Colonic mucosa (tissue), 4 donors: ENCODE measurements around the gene PRIMA1. TPM values are rescaled to one million over a fixed set of nuclear protein-coding genes. Genes with fewer than 3 reads are reported as not detected.
A peak's percentile ranks its signal among the peaks of the same experiment; 100 is the strongest.

Source experiments
- DNase-seq: peaks from one replicate; pipeline ENCODE4 v3.0.0-alpha.2; 2020
- H3K27ac ChIP-seq: fragments of 200-600 bp; one replicate; pipeline ENCODE4 v1.8.0; 2021
- H3K27me3 ChIP-seq: fragments of 200-600 bp; one replicate; pipeline ENCODE4 v1.8.0; 2021
- H3K36me3 ChIP-seq: fragments of 200-600 bp; one replicate; pipeline ENCODE4 v1.8.0; 2021
- H3K4me1 ChIP-seq: fragments of 200-600 bp; one replicate; pipeline ENCODE4 v1.8.0; 2021; ENCODE audit warnings: mild to moderate bottlenecking
- H3K4me3 ChIP-seq: fragments of 200-600 bp; one replicate; pipeline ENCODE4 v1.8.0; 2021
- H3K9ac ChIP-seq, 2 donors: one replicate each; pipeline ENCODE4 v1.7.0; 2013; ENCODE audit warnings: control low read depth in 2 of 2, low read depth in 2 of 2, low read length in 2 of 2
- H3K9me3 ChIP-seq: fragments of 200-600 bp; one replicate; pipeline ENCODE4 v1.8.0; 2021
- intact Hi-C: fragments of 100-400 bp; cut with DNase I; formaldehyde crosslinking; loops from one replicate; pipeline ENCODE4 v1.14.1; 2022
- total RNA-seq, 2 donors: library from RNA; stranded (reverse); fragmentation: NEBNext Ultra II Directional in 1 of 2; extraction: Animal tissue kit (Norgen Biotek cat#: 25700) in 1 of 2; gene quantifications; one replicate each; pipeline ENCODE4 v1.2.1, GENCODE V29; 2021
- TF ChIP-seq, protein P1 (sequence below): fragments of 200-600 bp; IDR thresholded peaks from one replicate; pipeline ENCODE4 v1.8.0; 2022; ENCODE audit warnings: antibody characterized with exemption, mild to moderate bottlenecking
- donor health status: healthy.
- donor health status: DM: no; HTN: no; CAD: no.
- donor health status: DM: no; HTN: no; CAD: no.

The PRIMA1 gene
- total RNA-seq, 2 donors from 2014 or later = 1.2 to 4.4 TPM

DNA sequence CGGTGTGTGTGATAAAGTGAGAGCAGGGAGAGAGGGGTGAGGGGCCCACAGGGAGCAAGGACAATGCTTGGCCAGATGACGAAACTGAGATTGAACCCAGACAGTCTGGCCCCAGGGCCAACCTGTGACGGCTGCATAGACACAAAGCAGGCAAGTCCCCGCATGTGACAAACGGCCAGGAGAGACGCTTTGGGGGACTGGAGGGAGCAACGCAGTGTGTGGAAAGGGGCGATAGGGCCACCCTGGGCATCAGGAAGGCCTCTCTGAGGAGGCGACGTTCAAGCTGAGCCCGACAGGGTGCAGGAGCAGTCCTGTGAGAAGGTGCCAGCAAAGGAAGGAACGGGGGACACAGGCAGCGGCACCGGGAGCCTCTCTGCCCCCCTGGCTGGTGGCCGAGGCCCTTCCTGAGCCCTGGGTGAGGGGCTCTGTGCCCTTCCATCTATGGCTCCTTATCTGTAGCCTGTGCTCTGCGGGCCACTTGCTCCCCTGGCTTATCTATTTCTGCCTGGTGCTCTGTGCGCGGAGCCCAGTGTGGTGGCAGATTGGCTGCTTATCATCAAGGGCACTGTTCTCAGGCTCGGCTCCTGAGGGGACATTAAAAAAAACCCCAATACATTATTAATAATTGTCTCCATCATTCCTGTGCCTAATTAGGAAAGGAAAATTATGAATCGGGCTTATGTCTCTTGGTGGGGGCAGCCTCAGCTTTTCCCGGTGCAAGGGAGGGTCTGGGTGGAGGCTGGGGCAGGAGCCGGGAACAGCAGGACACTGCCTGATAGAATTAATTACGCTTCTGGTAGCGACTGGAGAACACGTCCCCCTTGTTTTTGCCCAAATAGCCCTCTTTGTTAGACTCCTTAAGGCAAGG, 39.8 kb downstream of the PRIMA1 start:
- TF ChIP-seq, protein P1, sequence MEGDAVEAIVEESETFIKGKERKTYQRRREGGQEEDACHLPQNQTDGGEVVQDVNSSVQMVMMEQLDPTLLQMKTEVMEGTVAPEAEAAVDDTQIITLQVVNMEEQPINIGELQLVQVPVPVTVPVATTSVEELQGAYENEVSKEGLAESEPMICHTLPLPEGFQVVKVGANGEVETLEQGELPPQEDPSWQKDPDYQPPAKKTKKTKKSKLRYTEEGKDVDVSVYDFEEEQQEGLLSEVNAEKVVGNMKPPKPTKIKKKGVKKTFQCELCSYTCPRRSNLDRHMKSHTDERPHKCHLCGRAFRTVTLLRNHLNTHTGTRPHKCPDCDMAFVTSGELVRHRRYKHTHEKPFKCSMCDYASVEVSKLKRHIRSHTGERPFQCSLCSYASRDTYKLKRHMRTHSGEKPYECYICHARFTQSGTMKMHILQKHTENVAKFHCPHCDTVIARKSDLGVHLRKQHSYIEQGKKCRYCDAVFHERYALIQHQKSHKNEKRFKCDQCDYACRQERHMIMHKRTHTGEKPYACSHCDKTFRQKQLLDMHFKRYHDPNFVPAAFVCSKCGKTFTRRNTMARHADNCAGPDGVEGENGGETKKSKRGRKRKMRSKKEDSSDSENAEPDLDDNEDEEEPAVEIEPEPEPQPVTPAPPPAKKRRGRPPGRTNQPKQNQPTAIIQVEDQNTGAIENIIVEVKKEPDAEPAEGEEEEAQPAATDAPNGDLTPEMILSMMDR = no peak
- no peaks in the 10 kb centered on the region for H3K27me3 ChIP-seq
- no peak for DNase-seq
- intact Hi-C loops = no loop called here
- H3K9me3 ChIP-seq = no peaks in the 10 kb centered on the region
- no peaks in the 10 kb centered on the region for H3K4me1 ChIP-seq
- H3K4me3 ChIP-seq = no peak overlapping the region
- H3K9ac ChIP-seq = peak overlapping the region in 1 of 2 donors; percentile 2
- no peak overlapping the region for H3K27ac ChIP-seq
- H3K36me3 ChIP-seq = no peaks in the 10 kb centered on the region

DNA sequence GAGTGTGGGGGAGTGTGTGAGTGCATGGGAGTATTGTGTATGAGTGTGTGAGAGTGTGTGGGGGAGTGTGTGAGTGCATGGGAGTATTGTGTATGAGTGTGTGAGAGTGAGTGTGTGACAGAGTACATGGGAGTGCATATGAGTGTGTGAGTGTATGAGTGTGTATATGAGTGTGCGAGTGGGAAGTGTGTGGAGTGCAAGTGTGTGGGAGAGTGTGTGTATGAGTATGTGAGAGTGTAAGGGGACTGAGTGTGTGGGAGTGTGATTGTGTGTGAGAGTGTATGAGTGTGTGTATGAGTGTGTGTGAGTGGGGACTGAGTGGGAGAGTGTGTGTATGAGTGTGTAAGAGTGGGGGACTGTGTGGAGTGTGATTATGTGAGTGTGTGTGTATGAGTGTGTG, 40.7 kb downstream of the PRIMA1 start:
- Histone ChIP-seq H3K4me1 (no peaks in the 10 kb centered on the region), H3K27ac (no peak overlapping the region), H3K36me3 (no peaks in the 10 kb centered on the region), H3K9ac (no peak overlapping the region), H3K9me3 (no peaks in the 10 kb centered on the region), H3K27me3 (no peaks in the 10 kb centered on the region), H3K4me3 (no peak overlapping the region)
- intact Hi-C loops = no loop called here
- TF ChIP-seq, protein P1 = no peak
- no peak for DNase-seq

DNA sequence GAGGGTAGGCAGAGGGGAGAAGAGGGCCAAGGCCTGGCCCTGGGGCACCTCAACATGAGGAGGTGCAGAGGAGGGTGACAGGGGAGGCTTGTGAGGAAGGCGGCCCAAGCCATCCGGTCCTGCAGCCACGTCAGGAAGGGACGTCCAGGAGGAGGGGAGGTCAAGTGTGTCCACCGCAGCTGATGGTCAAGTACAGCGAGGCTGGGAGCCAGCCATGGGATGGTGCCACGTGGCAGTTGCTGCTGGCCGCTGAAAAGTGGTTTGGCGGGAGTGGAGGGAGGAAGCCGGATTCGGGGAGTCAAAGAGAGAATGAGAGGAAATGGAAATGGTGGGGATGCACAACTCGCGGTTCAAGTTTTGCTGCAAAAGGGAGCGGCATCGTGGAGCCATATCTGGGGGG, 41.2 kb downstream of the PRIMA1 start:
- no peak overlapping the region for H3K9ac ChIP-seq

GRCh38 chr14:93745603-93746273, 42.5 kb downstream of the PRIMA1 start:
- Histone ChIP-seq H3K36me3 (no peaks in the 10 kb centered on the region), H3K27me3 (no peaks in the 10 kb centered on the region), H3K9ac (no peak overlapping the region), H3K4me3 (no peak overlapping the region), H3K4me1 (no peaks in the 10 kb centered on the region), H3K9me3 (no peaks in the 10 kb centered on the region), H3K27ac (no peak overlapping the region)
- TF ChIP-seq, protein P1 = no peak
- intact Hi-C loops = no loop called here
- DNase-seq = no peak

More for the DNA sequence above, 41.2 kb downstream of the PRIMA1 start:
- Histone ChIP-seq H3K9me3 (no peaks in the 10 kb centered on the region), H3K4me1 (no peaks in the 10 kb centered on the region), H3K27ac (no peak overlapping the region), H3K36me3 (no peaks in the 10 kb centered on the region), H3K4me3 (no peak overlapping the region), H3K27me3 (no peaks in the 10 kb centered on the region)
- intact Hi-C loops = no loop called here
- DNase-seq = no peak
- TF ChIP-seq, protein P1 = no peak

- no peaks in the 10 kb centered on the region for H3K4me1 ChIP-seq
- H3K36me3 ChIP-seq = no peaks in the 10 kb centered on the region
- no peak for DNase-seq
- H3K4me3 ChIP-seq = no peak overlapping the region
- H3K27ac ChIP-seq = no peak overlapping the region
- TF ChIP-seq, protein P1 = no peak
- H3K9me3 ChIP-seq = no peaks in the 10 kb centered on the region
- intact Hi-C loops = no loop called here
- no peak overlapping the region for H3K9ac ChIP-seq
- no peaks in the 10 kb centered on the region for H3K27me3 ChIP-seq
Measured at GRCh38 chr14:93744876-93745275, 43.4 kb downstream of the PRIMA1 start.
